ENCODE measurements around the gene CIBAR2. TPM values are rescaled to one million over a fixed set of nuclear protein-coding genes. Genes with fewer than 3 reads are reported as not detected.

Gene CIBAR2
- total RNA-seq, 2 donors from 2014 or later: not detected

DNA sequence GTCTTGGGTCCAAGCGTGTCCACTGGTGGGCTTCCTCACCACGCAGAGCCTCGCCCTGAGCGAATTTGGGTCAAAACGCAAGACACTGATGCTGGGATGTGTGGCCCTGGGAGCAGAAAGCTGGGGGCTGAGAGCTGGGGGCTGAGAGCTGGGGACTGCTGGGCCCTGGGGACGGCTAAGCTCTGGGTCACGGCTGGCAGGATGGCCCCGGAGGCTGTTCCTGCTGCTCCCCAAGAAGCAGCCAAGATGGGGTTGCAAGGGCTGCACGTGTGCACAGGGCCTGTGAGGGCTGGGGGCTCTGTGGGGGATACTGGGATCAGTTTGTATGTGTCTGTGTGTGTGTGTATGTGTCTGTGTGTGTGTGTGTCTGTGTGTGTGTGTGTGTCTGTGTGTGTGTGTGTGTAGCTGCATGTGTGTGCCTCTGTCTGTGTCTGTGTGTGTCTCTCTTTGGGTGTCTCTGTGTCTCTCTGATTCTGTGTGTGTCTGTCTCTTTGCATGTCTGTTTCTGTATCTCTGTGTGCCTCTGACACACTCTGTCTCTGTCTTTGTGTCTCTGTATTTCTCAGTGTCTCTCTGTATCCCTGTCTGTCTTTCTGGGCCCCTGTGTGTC lies 38.2 kb upstream of the CIBAR2 start:
- no peak for ATAC-seq
- no peaks in the 10 kb centered on the region for H3K9me3 ChIP-seq (ENCODE audit: control insufficient read depth, low read length, poor library complexity, severe bottlenecking)
- Mint-ChIP-seq H3K4me3 (no peak overlapping the region), H3K27ac (peak overlapping the region; percentile 57), H3K27me3 (peaks cover 16% of the 10 kb centered on the region), H3K4me1 (peaks cover 10% of the 10 kb centered on the region), H3K36me3 (ENCODE audit: low read depth) (peaks cover 7% of the 10 kb centered on the region)
- no peak for DNase-seq

DNA sequence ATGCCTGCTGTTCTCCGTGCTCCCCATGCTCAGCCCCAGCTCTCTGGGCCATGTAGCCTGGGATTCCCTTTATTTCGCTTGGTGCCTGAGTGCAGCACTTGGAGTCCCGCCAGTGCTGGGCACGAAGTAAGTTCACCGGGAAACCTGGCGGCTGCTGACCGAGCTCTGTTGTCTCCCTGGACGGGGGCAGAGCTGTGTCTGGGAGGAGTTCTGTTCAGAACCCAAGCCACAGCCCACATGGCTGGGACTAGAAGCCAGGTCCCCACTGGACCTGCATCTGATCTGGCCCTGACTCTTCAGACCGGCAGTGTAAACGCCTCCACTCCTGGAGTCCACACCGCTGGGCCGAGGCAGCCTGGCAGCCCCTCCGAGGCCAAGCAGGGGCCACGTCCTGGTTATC lies 37.5 kb upstream of the CIBAR2 start:
- H3K27ac Mint-ChIP-seq: no peak overlapping the region
- H3K27me3 Mint-ChIP-seq: peaks cover 22% of the 10 kb centered on the region
- ATAC-seq: no peak
- peaks cover 10% of the 10 kb centered on the region for H3K4me1 Mint-ChIP-seq
- peaks cover 7% of the 10 kb centered on the region for H3K36me3 Mint-ChIP-seq (ENCODE audit: low read depth)
- H3K9me3 ChIP-seq (ENCODE audit: control insufficient read depth, low read length, poor library complexity, severe bottlenecking): no peaks in the 10 kb centered on the region
- no peak overlapping the region for H3K4me3 Mint-ChIP-seq
- no peak for DNase-seq

DNA sequence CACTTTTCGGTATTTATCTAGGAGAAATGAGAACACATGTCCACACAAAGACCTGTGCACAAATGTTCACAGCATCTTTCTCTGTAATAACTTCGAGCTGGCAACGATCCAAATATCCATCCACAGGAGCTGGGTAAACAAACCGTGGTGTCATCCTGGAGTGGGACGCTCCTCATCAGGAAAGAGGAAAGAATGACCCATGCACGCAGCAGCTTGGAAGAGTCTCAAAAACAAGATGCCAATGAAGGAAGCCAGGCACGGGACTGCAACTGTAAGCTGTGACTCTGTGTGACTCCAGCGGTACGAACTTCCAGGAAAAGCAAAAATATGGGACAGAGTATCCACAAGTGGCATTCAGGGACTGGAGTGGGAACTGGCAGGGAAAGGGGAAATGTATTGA lies 36.7 kb upstream of the CIBAR2 start:
- DNase-seq (no peak), ATAC-seq (no peak)
- Mint-ChIP-seq H3K4me1 (peaks cover 10% of the 10 kb centered on the region), H3K27me3 (peaks cover 26% of the 10 kb centered on the region), H3K4me3 (no peak overlapping the region), H3K36me3 (ENCODE audit: low read depth) (peaks cover 7% of the 10 kb centered on the region), H3K27ac (no peak overlapping the region)
- H3K9me3 ChIP-seq (ENCODE audit: control insufficient read depth, low read length, poor library complexity, severe bottlenecking): no peaks in the 10 kb centered on the region

DNA sequence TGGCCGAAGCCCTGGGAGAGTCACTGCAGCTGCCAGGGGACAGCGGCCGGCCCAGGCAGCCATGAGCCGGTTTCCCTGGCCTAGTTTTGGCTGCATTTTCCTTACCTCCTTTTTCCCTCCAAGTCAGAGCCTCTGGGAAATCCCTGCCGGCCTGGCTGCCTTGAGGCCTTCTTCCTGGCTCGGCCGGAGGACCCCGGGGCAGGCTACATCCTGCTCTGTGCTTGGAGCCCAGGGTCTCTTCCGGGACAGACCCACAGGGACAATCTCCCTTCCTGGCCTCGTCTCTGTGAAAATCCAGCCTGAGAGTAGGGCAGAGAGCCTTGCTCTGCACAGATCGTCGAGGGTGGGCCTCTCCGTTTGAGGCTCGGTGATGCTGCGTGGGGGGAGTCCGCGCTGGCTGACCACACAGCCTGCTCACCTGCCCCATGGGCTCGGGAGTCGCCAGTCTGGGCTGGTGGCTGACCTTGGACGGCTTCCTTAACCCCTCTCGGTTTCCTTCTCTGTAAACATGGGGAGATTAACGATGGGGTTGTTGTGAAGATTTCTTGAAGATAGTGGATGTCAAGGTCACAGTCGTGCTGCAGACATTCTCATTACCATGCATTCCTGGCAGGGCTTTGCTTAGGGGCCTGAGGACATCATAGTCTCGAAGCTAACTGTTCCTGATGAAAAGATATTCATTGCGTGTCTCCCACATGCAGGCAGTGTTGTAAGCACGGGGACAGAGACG lies 34.8 kb upstream of the CIBAR2 start:
- Mint-ChIP-seq H3K27ac (no peak overlapping the region), H3K4me1 (peaks cover 10% of the 10 kb centered on the region), H3K27me3 (peaks cover 29% of the 10 kb centered on the region), H3K4me3 (no peak overlapping the region), H3K36me3 (ENCODE audit: low read depth) (peaks cover 7% of the 10 kb centered on the region)
- ATAC-seq (no peak), DNase-seq (no peak)
- no peaks in the 10 kb centered on the region for H3K9me3 ChIP-seq (ENCODE audit: control insufficient read depth, low read length, poor library complexity, severe bottlenecking)

DNA sequence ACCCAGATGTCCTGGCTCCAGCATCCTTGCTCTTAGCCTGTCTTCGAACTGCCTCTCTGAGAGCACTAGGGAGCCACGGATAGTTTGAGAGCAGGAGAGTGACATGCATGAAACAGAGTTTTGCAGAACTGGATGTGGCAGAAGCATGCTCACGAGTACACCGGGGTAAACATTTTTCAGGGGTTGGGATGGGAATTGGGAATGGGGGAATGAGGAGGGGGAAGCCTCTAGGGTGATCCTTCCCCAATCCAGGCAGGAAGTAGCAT lies 34.2 kb upstream of the CIBAR2 start:
- peaks cover 34% of the 10 kb centered on the region for H3K27me3 Mint-ChIP-seq
- H3K4me3 Mint-ChIP-seq: no peak overlapping the region
- H3K27ac Mint-ChIP-seq: no peak overlapping the region
- peaks cover 10% of the 10 kb centered on the region for H3K4me1 Mint-ChIP-seq
- H3K36me3 Mint-ChIP-seq (ENCODE audit: low read depth): peaks cover 7% of the 10 kb centered on the region
- H3K9me3 ChIP-seq (ENCODE audit: control insufficient read depth, low read length, poor library complexity, severe bottlenecking): no peaks in the 10 kb centered on the region
- DNase-seq (no peak), ATAC-seq (no peak)

DNA sequence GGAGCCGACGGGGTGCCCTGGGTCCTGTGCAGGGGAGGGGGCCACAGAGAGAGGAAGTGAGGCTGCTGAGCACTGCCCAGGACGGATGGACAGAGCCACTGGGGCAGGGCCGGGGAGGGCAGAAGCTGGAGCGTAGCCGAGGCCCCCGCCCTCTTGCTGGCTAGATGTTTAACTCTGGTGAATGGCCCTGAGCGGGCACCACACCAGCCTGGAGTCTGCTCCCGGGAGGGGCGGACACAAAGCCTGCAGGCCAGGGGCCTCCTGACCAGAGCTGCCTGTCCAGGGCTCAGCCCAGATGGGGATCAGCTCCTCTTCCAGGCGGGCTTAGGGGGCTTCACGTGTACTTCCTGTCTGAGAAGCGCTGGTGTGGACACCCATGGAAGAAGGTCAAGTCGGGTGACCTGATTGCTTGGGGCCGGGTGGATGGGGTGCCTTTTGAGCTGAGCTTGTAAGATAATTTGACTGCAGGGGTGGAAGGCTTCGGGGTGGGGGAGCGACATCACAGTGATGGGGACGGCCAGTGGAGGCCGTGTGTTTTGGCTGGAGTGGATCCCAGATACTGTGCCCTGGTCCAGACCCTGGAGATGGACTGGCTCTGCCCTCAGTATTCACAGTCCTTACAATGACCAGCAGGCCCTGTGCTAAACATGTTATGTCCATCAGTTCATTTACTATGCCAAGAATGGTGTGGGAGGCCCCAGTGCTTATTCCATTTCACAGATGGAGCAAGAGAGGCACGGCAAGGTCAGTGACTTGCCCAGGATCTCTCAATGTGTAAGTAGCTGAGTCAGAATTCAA lies 33.7 kb upstream of the CIBAR2 start:
- H3K27ac Mint-ChIP-seq: no peak overlapping the region
- peaks cover 5% of the 10 kb centered on the region for H3K4me1 Mint-ChIP-seq
- ATAC-seq (no peak), DNase-seq (no peak)
- H3K36me3 Mint-ChIP-seq (ENCODE audit: low read depth): peaks cover 5% of the 10 kb centered on the region
- no peak overlapping the region for H3K4me3 Mint-ChIP-seq
- H3K27me3 Mint-ChIP-seq: peaks cover 33% of the 10 kb centered on the region
- no peaks in the 10 kb centered on the region for H3K9me3 ChIP-seq (ENCODE audit: control insufficient read depth, low read length, poor library complexity, severe bottlenecking)

DNA sequence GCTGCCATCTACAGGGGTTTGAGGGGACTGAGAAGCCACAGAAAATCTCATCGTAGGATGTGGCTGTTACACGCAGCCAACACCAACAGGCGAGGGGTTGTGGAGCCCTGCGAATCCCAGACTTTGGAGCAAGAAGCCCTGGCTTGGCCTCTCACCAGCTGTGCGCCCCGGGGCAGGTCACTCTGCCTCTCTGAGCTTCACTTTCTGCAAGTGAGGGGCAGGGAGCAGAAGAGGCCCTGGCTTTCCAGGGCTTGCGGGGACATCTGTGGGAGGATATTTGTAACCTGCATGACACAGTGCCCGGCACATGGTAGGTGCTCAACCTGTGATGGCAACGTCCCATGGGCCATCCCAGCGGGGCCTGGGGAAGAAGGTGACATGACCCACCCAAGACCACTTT lies 32.9 kb upstream of the CIBAR2 start:
- peaks cover 30% of the 10 kb centered on the region for H3K27me3 Mint-ChIP-seq
- DNase-seq (no peak), ATAC-seq (no peak)
- no peaks in the 10 kb centered on the region for H3K4me1 Mint-ChIP-seq
- H3K36me3 Mint-ChIP-seq (ENCODE audit: low read depth): no peaks in the 10 kb centered on the region
- no peaks in the 10 kb centered on the region for H3K9me3 ChIP-seq (ENCODE audit: control insufficient read depth, low read length, poor library complexity, severe bottlenecking)
- no peak overlapping the region for H3K27ac Mint-ChIP-seq
- H3K4me3 Mint-ChIP-seq: no peak overlapping the region

DNA sequence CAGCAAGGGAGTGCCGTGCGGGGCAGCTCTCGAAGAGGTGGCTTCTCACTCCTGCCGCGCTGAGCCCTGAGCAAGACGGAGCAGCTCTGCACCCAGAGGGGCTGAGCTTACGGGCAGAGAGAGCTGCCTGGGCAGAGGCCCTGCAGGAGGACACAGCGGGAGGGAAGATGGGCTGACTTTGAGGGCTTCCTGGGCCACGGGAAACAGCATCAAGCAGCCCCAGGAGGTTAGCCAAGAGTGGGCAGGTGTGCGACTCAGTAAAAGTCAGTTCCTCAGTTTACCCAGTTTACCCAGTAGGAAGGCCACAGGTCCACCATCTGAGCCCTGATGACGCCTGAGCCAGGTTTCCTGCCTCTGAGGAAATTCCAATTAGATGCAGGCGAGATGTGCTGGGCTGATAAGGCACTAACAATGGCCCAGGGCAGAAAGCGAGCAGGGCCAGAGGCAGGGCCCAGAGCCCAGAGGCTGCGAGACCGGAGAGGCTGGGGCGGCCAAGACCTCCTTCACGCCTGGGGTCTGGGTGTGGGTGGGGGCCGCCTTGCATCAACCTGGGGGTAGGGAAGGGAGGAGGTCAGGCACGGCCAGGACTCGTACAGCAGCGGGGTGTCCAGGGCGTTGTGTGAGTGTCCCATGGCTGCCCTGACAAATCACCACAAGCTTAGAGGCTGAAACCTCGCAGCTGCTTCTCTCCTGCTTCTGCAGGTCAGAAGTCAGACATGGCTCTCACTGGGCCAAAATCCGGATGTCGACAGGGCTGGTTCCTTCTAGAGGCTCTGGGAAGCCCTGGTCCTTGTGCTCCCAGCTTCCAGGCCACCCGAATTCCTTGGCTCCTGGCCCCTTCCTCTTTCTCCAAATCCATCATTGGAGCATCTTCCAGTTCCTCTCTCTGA lies 32.0 kb upstream of the CIBAR2 start:
- DNase-seq (no peak), ATAC-seq (no peak)
- H3K9me3 ChIP-seq (ENCODE audit: control insufficient read depth, low read length, poor library complexity, severe bottlenecking): no peaks in the 10 kb centered on the region
- Mint-ChIP-seq H3K36me3 (ENCODE audit: low read depth) (peaks cover 3% of the 10 kb centered on the region), H3K27ac (no peak overlapping the region), H3K4me3 (no peak overlapping the region), H3K27me3 (peaks cover 36% of the 10 kb centered on the region), H3K4me1 (peaks cover 5% of the 10 kb centered on the region)

DNA sequence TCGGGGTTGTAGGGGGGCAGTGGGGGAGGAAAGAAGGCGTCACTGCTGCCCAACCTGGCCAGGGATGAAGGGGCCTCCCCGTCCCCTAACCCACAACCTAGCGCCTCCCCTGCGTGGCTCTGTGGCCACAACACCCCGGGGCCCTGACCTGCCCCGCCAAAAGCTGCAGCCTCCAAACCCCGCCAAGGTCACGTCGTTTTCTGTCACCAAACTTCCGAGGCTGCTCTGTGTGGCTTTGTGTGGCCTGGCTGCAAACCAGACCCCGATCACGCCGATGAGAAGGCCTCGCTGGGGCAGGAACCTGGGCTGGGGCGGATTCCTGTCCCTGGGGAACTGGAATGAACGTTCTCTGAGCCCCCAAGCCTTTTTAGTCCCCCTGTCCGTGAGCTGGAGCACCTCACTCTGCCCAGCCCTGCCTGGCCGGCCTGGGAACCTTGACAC lies 30.5 kb upstream of the CIBAR2 start:
- no peak for ATAC-seq

DNA sequence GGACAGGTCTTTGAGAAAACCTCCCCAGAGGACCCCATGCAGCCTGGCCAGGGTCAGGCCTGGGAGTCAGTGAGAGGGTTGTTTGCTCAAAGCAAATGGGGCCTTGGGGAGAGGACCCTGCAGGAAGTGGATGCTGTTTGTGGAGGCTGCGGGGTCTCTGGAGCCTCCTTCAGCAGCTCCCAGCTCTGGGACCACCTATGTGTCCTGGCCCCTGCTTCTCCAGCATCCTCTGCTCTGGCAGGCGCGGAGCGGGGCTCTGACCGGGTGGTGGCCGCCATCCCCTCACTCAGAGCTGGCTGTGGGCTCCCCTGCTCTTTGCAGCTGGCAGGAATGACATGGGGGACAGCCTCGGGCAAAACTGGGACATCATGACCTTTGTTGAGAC lies 29.8 kb upstream of the CIBAR2 start:
- Mint-ChIP-seq H3K27ac (no peak overlapping the region), H3K36me3 (ENCODE audit: low read depth) (peaks cover 14% of the 10 kb centered on the region), H3K4me1 (peaks cover 14% of the 10 kb centered on the region), H3K4me3 (no peak overlapping the region), H3K27me3 (peaks cover 52% of the 10 kb centered on the region)
- ATAC-seq (no peak), DNase-seq (no peak)
- H3K9me3 ChIP-seq (ENCODE audit: control insufficient read depth, low read length, poor library complexity, severe bottlenecking): no peaks in the 10 kb centered on the region

More for the DNA sequence above, 30.5 kb upstream of the CIBAR2 start:
- DNase-seq: no peak
- Mint-ChIP-seq H3K36me3 (ENCODE audit: low read depth) (peaks cover 12% of the 10 kb centered on the region), H3K4me3 (no peak overlapping the region), H3K4me1 (peaks cover 12% of the 10 kb centered on the region), H3K27me3 (peaks cover 51% of the 10 kb centered on the region), H3K27ac (no peak overlapping the region)
- H3K9me3 ChIP-seq (ENCODE audit: control insufficient read depth, low read length, poor library complexity, severe bottlenecking): no peaks in the 10 kb centered on the region

DNA sequence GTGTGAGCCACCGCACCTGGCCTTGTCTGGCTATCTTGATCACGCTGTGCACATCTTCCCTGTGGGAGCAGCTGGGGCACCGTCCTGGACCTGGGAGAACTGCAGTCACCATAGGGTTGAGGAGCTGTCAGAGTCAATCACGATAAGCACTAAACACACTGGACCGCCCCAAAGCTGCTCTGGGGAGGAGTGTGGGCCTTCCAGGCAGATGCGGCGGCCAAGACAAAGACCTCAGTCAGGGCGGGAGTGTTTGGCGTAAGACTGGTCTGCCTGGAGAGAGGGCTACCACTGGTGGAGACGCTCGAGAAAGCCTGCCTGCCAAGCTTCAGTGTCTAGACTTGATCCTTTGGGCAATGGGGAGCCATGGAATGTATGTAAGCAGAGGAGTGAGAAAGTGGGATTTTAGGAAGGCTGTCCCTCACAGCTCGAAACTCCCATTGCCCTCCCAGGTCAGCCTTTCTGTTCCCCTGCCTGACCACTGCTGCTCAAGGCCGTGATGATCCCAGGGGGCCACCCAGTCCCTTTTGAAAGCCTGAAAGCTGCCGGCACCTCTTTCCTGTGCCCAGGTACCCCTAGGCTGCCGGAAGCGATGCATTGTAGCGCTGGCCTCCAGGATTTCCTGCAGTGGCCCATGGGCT lies 29.3 kb upstream of the CIBAR2 start:
- H3K4me1 Mint-ChIP-seq: peaks cover 17% of the 10 kb centered on the region
- H3K36me3 Mint-ChIP-seq (ENCODE audit: low read depth): peaks cover 14% of the 10 kb centered on the region
- ATAC-seq (no peak), DNase-seq (no peak)
- peaks cover 54% of the 10 kb centered on the region for H3K27me3 Mint-ChIP-seq
- no peak overlapping the region for H3K27ac Mint-ChIP-seq
- H3K9me3 ChIP-seq (ENCODE audit: control insufficient read depth, low read length, poor library complexity, severe bottlenecking): no peaks in the 10 kb centered on the region
- no peak overlapping the region for H3K4me3 Mint-ChIP-seq

DNA sequence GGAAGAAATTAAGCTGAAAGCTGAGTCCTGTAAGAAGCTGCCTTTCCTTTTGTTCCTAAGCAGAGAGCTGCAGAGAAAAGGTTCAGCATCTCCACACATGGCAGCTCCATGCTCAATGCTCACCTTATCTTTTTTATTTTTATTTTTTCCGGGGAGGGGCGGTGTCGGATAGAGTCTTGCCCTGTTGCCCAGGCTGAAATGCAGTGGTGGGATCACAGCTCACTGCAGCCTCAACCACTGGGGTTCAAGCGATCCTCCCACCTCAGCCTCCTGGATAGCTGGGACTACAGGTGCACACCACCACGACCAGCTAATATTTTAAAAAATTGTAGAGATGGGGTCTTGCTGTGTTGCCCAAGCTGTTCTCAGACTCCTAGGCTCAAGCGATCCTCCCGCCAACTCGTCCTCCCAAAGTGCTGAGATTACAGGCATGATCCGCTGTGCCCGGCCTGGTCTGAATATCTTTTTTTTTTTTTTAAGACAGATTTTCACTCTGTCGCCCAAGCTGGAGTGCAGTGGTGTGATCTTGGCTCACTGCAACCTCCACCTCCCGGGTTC lies 28.3 kb upstream of the CIBAR2 start:
- H3K36me3 Mint-ChIP-seq (ENCODE audit: low read depth): peaks cover 14% of the 10 kb centered on the region
- H3K4me3 Mint-ChIP-seq: no peak overlapping the region
- ATAC-seq (no peak), DNase-seq (no peak)
- peaks cover 63% of the 10 kb centered on the region for H3K27me3 Mint-ChIP-seq
- H3K27ac Mint-ChIP-seq: no peak overlapping the region
- no peaks in the 10 kb centered on the region for H3K9me3 ChIP-seq (ENCODE audit: control insufficient read depth, low read length, poor library complexity, severe bottlenecking)
- peaks cover 18% of the 10 kb centered on the region for H3K4me1 Mint-ChIP-seq
